OCI-M2 (cell line): ENCODE data around the gene CERS1.
A peak's percentile ranks its signal among the peaks of the same experiment; 100 is the strongest.

ENCODE experiments used
- DNase-seq: peaks from one replicate; lab custom pipeline; 2025; ENCODE audit not compliant: unreplicated experiment; lab: John Stamatoyannopoulos, UW

The CERS1 gene

GRCh38 chr19:18895824-18896341, at the start of gene CERS1:
TSS of gene CERS1 (minus strand) at chr19:18896158. CDS start at chr19:18896072, 86 bp downstream.
- DNase-seq = no peak

GRCh38 chr19:18945297-18945696, 49.3 kb upstream of the CERS1 start:
- no peak for DNase-seq

GRCh38 chr19:18943465-18943864, 47.5 kb upstream of the CERS1 start:
- no peak for DNase-seq

GRCh38 chr19:18942692-18943091, 46.7 kb upstream of the CERS1 start:
- DNase-seq = no peak

GRCh38 chr19:18941628-18942354, 45.8 kb upstream of the CERS1 start:
- DNase-seq = no peak

- no peak for DNase-seq
Observed at GRCh38 chr19:18940769-18941627, 45.0 kb upstream of the CERS1 start, which contains the start of gene HOMER3. TSS of gene HOMER3 (minus strand) at chr19:18941217. CDS start at chr19:18938982, 2,235 bp downstream.

GRCh38 chr19:18939922-18940768, 44.2 kb upstream of the CERS1 start:
- DNase-seq = no peak

GRCh38 chr19:18939163-18939562, 43.2 kb upstream of the CERS1 start:
- DNase-seq = no peak

- no peak for DNase-seq
Observed at GRCh38 chr19:18933297-18933696, 37.3 kb upstream of the CERS1 start.

GRCh38 chr19:18932216-18932841, 36.4 kb upstream of the CERS1 start:
- DNase-seq = peak; percentile 39

- no peak for DNase-seq
Observed at GRCh38 chr19:18931316-18932162, 35.6 kb upstream of the CERS1 start.

GRCh38 chr19:18929311-18929710, 33.4 kb upstream of the CERS1 start:
- DNase-seq = no peak

- DNase-seq = no peak
Observed at GRCh38 chr19:18928018-18928805, 32.3 kb upstream of the CERS1 start.

GRCh38 chr19:18924684-18925213, 28.8 kb upstream of the CERS1 start:
- DNase-seq = no peak

- no peak for DNase-seq
Observed at GRCh38 chr19:18922228-18922985, 26.4 kb upstream of the CERS1 start.

GRCh38 chr19:18921593-18921992, 25.6 kb upstream of the CERS1 start:
- no peak for DNase-seq

GRCh38 chr19:18920400-18920799, 24.4 kb upstream of the CERS1 start:
- DNase-seq = no peak

- no peak for DNase-seq
Observed at GRCh38 chr19:18919900-18920214, 23.9 kb upstream of the CERS1 start.
